ENCODE measurements around the gene IPO4. TPM values are rescaled to one million over a fixed set of nuclear protein-coding genes. Genes with fewer than 3 reads are reported as not detected.

The IPO4 gene

GRCh38 chr14:24130380-24130716 is 58.3 kb downstream of the IPO4 start, which contains the start of gene FITM1:
TSS of gene FITM1 (plus strand) at chr14:24130659. CDS start at chr14:24131564, 905 bp downstream.
- H3K27me3 ChIP-seq (ENCODE audit: control insufficient read depth in 1 of 2, insufficient read depth in 1 of 2, low read length in 2 of 2), result no peaks in the 10 kb centered on the region
- no peak within 1 kb of the TSS for H2AK5ac ChIP-seq (ENCODE audit: low read length, severe bottlenecking)
- H2BK12ac ChIP-seq (ENCODE audit: low read length in 2 of 2), result no peak within 1 kb of the TSS
- no peak within 1 kb of the TSS for H3K18ac ChIP-seq (ENCODE audit: low read depth in 1 of 2, low read length in 2 of 2)
- DNase-seq, result no peak
- no peak within 1 kb of the TSS for H2BK5ac ChIP-seq (ENCODE audit: low read depth, low read length, poor library complexity, severe bottlenecking)
- peaks cover 0 to 12% of the 10 kb centered on the region in 2 experiments for H3K36me3 ChIP-seq (ENCODE audit: control insufficient read depth in 1 of 2, insufficient read depth in 2 of 2, low read depth in 1 of 2, low read length in 2 of 2)
- no peak within 1 kb of the TSS for H3K4ac ChIP-seq (ENCODE audit: low read depth in 1 of 2, low read length in 2 of 2)
- no peak within 1 kb of the TSS for H4K8ac ChIP-seq (ENCODE audit: low read length)
- no peak within 1 kb of the TSS for H4K91ac ChIP-seq (ENCODE audit: low read length)
- 89% methylated on average over 5 of the region's 5 CpGs for WGBS
- no peak within 1 kb of the TSS for H2BK120ac ChIP-seq (ENCODE audit: low read depth, low read length)
- no peak within 1 kb of the TSS for H2BK15ac ChIP-seq (ENCODE audit: low read depth, poor library complexity, severe bottlenecking)
- H3K14ac ChIP-seq (ENCODE audit: low read length in 2 of 2), result no peak within 1 kb of the TSS
- no peak within 1 kb of the TSS for H3K4me3 ChIP-seq (ENCODE audit: insufficient read depth in 1 of 2, low read depth in 1 of 2, low read length in 2 of 2)
- no peak within 1 kb of the TSS for H3K9ac ChIP-seq (ENCODE audit: low read length)
- peaks cover under 1% of the 10 kb centered on the region for H3K4me1 ChIP-seq (ENCODE audit: control insufficient read depth, insufficient read depth, low read depth, low read length)
- H3K9me3 ChIP-seq (ENCODE audit: control insufficient read depth, low read length), result no peaks in the 10 kb centered on the region
- H3K27ac ChIP-seq (ENCODE audit: low read length, poor library complexity, severe bottlenecking), result no peak within 1 kb of the TSS
- no peak within 1 kb of the TSS for H2AFZ ChIP-seq (ENCODE audit: low read depth, low read length)
- no peaks in the 10 kb centered on the region for H3K79me1 ChIP-seq (replicated peaks; ENCODE audit: low read length, poor library complexity, severe bottlenecking)
- H3K23ac ChIP-seq (ENCODE audit: low read length in 2 of 2), result no peak within 1 kb of the TSS
- no peak within 1 kb of the TSS for H3K4me2 ChIP-seq (ENCODE audit: low read length, poor library complexity, severe bottlenecking)

Small RNA genes within 50 kb of the gene (small RNA-seq; reads per million reads assigned to genes)
- gene AL136295.4 (ENCODE audit: low read depth) (not detected), gene CHMP4A (ENCODE audit: low read depth) (not detected), gene IPO4 (ENCODE audit: low read depth) (not detected), gene IRF9 (ENCODE audit: low read depth) (not detected), gene MDP1 (ENCODE audit: low read depth) (not detected), gene RNA5SP383 (ENCODE audit: low read depth) (2.3 reads per million)
